Measurements from ENCODE around the gene CDK14.

Gene CDK14

GRCh38 chr7:90988516-90988915 lies 392.4 kb downstream of the CDK14 start:
- H3K9me3 ChIP-seq, result no peaks in the 10 kb centered on the region
- no peaks in the 10 kb centered on the region for H3K27me3 ChIP-seq
- TF ChIP-seq, protein P1, sequence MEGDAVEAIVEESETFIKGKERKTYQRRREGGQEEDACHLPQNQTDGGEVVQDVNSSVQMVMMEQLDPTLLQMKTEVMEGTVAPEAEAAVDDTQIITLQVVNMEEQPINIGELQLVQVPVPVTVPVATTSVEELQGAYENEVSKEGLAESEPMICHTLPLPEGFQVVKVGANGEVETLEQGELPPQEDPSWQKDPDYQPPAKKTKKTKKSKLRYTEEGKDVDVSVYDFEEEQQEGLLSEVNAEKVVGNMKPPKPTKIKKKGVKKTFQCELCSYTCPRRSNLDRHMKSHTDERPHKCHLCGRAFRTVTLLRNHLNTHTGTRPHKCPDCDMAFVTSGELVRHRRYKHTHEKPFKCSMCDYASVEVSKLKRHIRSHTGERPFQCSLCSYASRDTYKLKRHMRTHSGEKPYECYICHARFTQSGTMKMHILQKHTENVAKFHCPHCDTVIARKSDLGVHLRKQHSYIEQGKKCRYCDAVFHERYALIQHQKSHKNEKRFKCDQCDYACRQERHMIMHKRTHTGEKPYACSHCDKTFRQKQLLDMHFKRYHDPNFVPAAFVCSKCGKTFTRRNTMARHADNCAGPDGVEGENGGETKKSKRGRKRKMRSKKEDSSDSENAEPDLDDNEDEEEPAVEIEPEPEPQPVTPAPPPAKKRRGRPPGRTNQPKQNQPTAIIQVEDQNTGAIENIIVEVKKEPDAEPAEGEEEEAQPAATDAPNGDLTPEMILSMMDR (IDR thresholded peaks at IDR 0.05; ENCODE audit: low read depth, low read length), result no peak
- no peak for DNase-seq
- H3K4me3 ChIP-seq (ENCODE audit: low read depth, low read length), result no peak overlapping the region
- H3K36me3 ChIP-seq, result no peaks in the 10 kb centered on the region
- no peaks in the 10 kb centered on the region for H3K4me1 ChIP-seq

DNA sequence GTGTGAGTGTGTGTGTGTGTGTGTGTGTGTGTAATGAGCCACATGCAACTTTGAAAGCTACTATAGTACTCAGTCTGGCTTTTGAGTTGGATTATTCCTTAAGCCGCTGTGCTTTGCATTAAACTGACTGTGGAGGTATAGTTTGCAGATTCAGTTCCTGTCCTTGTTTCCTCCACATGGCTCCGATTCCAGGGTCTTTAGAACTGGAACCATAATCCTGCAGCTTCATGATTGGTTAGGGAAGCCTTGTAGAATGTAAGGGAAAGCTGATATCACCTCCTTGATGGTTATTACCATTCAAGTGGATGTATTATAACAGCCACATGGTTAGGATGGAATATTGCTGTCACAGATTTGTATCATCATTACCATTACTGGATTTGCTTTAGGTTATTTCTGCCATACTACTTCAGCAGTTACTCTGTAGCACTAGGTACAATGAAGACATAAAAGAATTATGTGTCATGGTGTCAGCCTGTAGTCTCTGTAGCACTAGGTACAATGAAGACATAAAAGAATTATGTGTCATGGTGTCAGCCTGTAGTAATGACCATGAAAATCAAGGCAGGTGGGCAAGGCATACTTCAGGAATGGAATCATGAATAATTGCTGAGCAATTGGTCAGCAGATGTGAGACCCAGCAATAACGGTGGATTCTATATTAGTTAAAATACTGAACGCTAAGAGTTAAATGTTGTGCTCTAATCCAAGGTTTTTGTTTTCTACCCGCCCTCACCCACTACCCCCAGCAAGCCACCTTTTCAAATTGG lies 393.1 kb downstream of the CDK14 start:
- Histone ChIP-seq H3K27me3 (no peaks in the 10 kb centered on the region), H3K9me3 (no peaks in the 10 kb centered on the region), H3K36me3 (no peaks in the 10 kb centered on the region), H3K4me1 (no peaks in the 10 kb centered on the region), H3K4me3 (ENCODE audit: low read depth, low read length) (no peak overlapping the region)
- TF ChIP-seq, protein P1 (IDR thresholded peaks at IDR 0.05; ENCODE audit: low read depth, low read length), result no peak
- DNase-seq, result no peak

GRCh38 chr7:90994121-90994520 lies 398.0 kb downstream of the CDK14 start:
- Histone ChIP-seq H3K9me3 (no peaks in the 10 kb centered on the region; the same call in 1 of the 2 replicates), H3K36me3 (no peaks in the 10 kb centered on the region), H3K4me3 (ENCODE audit: low read depth, low read length) (no peak overlapping the region), H3K4me1 (no peaks in the 10 kb centered on the region), H3K27me3 (no peaks in the 10 kb centered on the region)
- DNase-seq, result no peak
- TF ChIP-seq, protein P1 (IDR thresholded peaks at IDR 0.05; ENCODE audit: low read depth, low read length), result no peak

DNA sequence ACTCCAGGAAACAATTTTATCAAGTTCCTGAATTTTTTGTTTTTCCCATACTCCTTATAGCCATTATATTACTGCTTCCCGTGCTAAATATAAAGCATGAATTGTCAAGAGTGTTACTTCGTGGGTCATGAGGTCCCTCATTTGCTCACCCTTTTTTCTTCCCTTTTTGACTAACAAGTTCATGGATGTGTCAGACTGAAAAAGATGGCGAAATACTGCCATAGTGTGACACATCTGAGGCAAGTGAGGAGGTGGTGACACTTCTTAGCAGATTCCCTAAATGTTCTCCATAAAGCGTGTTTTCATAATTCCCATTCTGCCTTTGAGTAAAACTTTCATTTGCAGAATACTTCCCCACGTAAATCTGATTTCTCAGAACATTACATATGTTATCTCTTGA lies 398.5 kb downstream of the CDK14 start:
- TF ChIP-seq, protein P1 (IDR thresholded peaks at IDR 0.05; ENCODE audit: low read depth, low read length), result no peak
- Histone ChIP-seq H3K36me3 (no peaks in the 10 kb centered on the region), H3K9me3 (no peaks in the 10 kb centered on the region; the same call in 1 of the 2 replicates), H3K4me1 (no peaks in the 10 kb centered on the region), H3K4me3 (ENCODE audit: low read depth, low read length) (no peak overlapping the region), H3K27me3 (no peaks in the 10 kb centered on the region)
- DNase-seq, result no peak

GRCh38 chr7:90995996-90996395 lies 399.9 kb downstream of the CDK14 start:
- Histone ChIP-seq H3K4me1 (no peaks in the 10 kb centered on the region), H3K36me3 (no peaks in the 10 kb centered on the region), H3K4me3 (ENCODE audit: low read depth, low read length) (no peak overlapping the region), H3K9me3 (no peaks in the 10 kb centered on the region; the same call in 1 of the 2 replicates), H3K27me3 (no peaks in the 10 kb centered on the region)
- no peak for DNase-seq
- TF ChIP-seq, protein P1 (IDR thresholded peaks at IDR 0.05; ENCODE audit: low read depth, low read length), result no peak

Measured in BE2C (cell line).